GM12878 (cell line): ENCODE data around the gene ASCC3. TPM values are rescaled to one million over a fixed set of nuclear protein-coding genes. Genes with fewer than 3 reads are reported as not detected.

Experiments
- ATAC-seq: fragments of 200-7000 bp; cut with Tn5 transposase; 3 replicates; pipeline ENCODE4 v1.9.1; 2020; ENCODE audit warnings: mild to moderate bottlenecking, moderate library complexity
- BruUV-seq: library from RNA; stranded (reverse); fragments of 400-500 nt; replicated peaks from 2 replicates; lab custom pipeline; 2021; lab: Mats Ljungman, UMichigan
- CTCF ChIA-PET: fragments of 300-600 bp; sonication (Branson Sonifier 250); formaldehyde crosslinking; extraction: SDS; loops from one replicate; lab custom pipeline; 2021; ENCODE audit warnings: inconsistent platforms; lab: Yijun Ruan, JAX
- POLR2A ChIA-PET: fragments of 350-600 bp; formaldehyde crosslinking; extraction: SDS; loops from one replicate; lab custom pipeline; 2021; ENCODE audit warnings: inconsistent platforms; lab: Charles Lee
- RAD21 ChIA-PET: fragments of 300-600 bp; sonication (Branson Sonifier 250); formaldehyde crosslinking; loops from one replicate; lab custom pipeline; 2023; ENCODE audit warnings: antibody characterized with exemption; ENCODE audit not compliant: unreplicated experiment; lab: Charles Lee
- SMC1A ChIA-PET: fragments of 300-600 bp; sonication (Branson Sonifier 250); formaldehyde crosslinking; loops from one replicate; lab custom pipeline; 2023; ENCODE audit not compliant: unreplicated experiment, uncharacterized antibody; lab: Charles Lee
- DNase-seq: peaks from one replicate; pipeline ENCODE4 v3.0.0-alpha.2; 2011; ENCODE audit warnings: low read depth, low spot score
- FAIRE-seq: peaks from 3 replicates; lab custom pipeline; 2011; peaks lifted over from hg19 to GRCh38; lab: Jason Lieb, UNC
- H2AFZ ChIP-seq: 2 replicates; pipeline ENCODE4 v1.6.0; 2011; ENCODE audit warnings: low read depth, low read length, control low read depth; ENCODE audit not compliant: control insufficient read depth
- H3K27ac ChIP-seq: 2 replicates; pipeline ENCODE4 v1.5.1; 2011; ENCODE audit warnings: control low read depth; ENCODE audit not compliant: control insufficient read depth, insufficient read depth
- H3K27me3 ChIP-seq, 2 experiments: replicated peaks in 1 of 2; 2 replicates each; pipeline versions ENCODE4 v1.6.0 to v1.6.1; 2011; ENCODE audit warnings: low read length in 1 of 2; ENCODE audit not compliant: control insufficient read depth in 2 of 2, insufficient read depth in 2 of 2
- H3K36me3 ChIP-seq, 2 experiments: 2 replicates each; pipeline ENCODE4 v1.5.1; 2011; ENCODE audit warnings: low read length in 1 of 2; ENCODE audit not compliant: control insufficient read depth in 2 of 2, insufficient read depth in 2 of 2
- H3K4me1 ChIP-seq: 2 replicates; pipeline ENCODE4 v1.6.1; 2011; ENCODE audit warnings: mild to moderate bottlenecking, low read length, moderate library complexity, mixed read lengths; ENCODE audit not compliant: control insufficient read depth, insufficient read depth
- H3K4me2 ChIP-seq: 2 replicates; pipeline ENCODE4 v1.6.0; 2011; ENCODE audit warnings: control low read depth; ENCODE audit not compliant: control insufficient read depth, insufficient read depth
- H3K4me3 ChIP-seq: fragments of 200-600 bp; sonication (generic); 2 replicates; pipeline ENCODE4 v1.5.1; 2016
- H3K79me2 ChIP-seq: 2 replicates; pipeline ENCODE4 v1.6.0; 2011; ENCODE audit warnings: low read length; ENCODE audit not compliant: control insufficient read depth, insufficient read depth
- H3K9ac ChIP-seq: 2 replicates; pipeline ENCODE4 v1.8.0; 2011; ENCODE audit warnings: low read length, control low read depth, mixed read lengths; ENCODE audit not compliant: control insufficient read depth, insufficient read depth
- H3K9me3 ChIP-seq: replicated peaks from 3 replicates; pipeline ENCODE4 v1.5.1; 2011; ENCODE audit warnings: mild to moderate bottlenecking, low read length; ENCODE audit not compliant: control insufficient read depth, insufficient read depth
- H4K20me1 ChIP-seq: 2 replicates; pipeline ENCODE4 v1.6.0; 2011; ENCODE audit not compliant: control insufficient read depth, insufficient read depth
- BMI1 ChIP-seq: fragments of 450-650 bp; IDR thresholded peaks from 2 replicates; pipeline ENCODE4 v1.6.1; 2016; ENCODE audit warnings: mild to moderate bottlenecking, moderate library complexity, borderline replicate concordance
- CBX5 ChIP-seq: sonication (generic); IDR thresholded peaks from 2 replicates; pipeline ENCODE4 v1.6.1; 2016; ENCODE audit warnings: low read depth, moderate library complexity, mild to moderate bottlenecking, inconsistent platforms
- HCFC1 ChIP-seq: fragments of 150-350 bp; IDR thresholded peaks from 2 replicates; pipeline ENCODE4 v1.6.1; 2014; ENCODE audit warnings: low read length
- MTA3 ChIP-seq: IDR thresholded peaks from 2 replicates; pipeline ENCODE4 v1.6.1; 2012; ENCODE audit warnings: low read length, inconsistent platforms, borderline replicate concordance
- MYB ChIP-seq: fragments of 150-350 bp; IDR thresholded peaks from 2 replicates; pipeline ENCODE4 v1.6.1; 2014; ENCODE audit warnings: mild to moderate bottlenecking, low read depth, low read length, borderline replicate concordance
- MYC ChIP-seq: IDR thresholded peaks from 2 replicates; pipeline ENCODE4 v1.6.1; 2011; ENCODE audit warnings: mild to moderate bottlenecking, low read length, moderate library complexity, inconsistent platforms; ENCODE audit not compliant: insufficient read depth, insufficient replicate concordance, insufficient read length, severe bottlenecking
- SMAD1 ChIP-seq: fragments of 450-650 bp; IDR thresholded peaks from 2 replicates; pipeline ENCODE4 v1.6.1; 2018; ENCODE audit warnings: mild to moderate bottlenecking, low read depth; ENCODE audit not compliant: partially characterized antibody
- SMAD5 ChIP-seq: IDR thresholded peaks from 2 replicates; pipeline ENCODE4 v1.6.1; 2016; ENCODE audit warnings: antibody characterized with exemption, low read depth
- TCF7 ChIP-seq: IDR thresholded peaks from 2 replicates; pipeline ENCODE4 v1.6.1; 2014; ENCODE audit warnings: antibody characterized with exemption, borderline replicate concordance
- ZBED1 ChIP-seq: IDR thresholded peaks from 2 replicates; pipeline ENCODE4 v1.6.1; 2016; ENCODE audit warnings: borderline replicate concordance
- ZNF622 ChIP-seq: fragments of 450-650 bp; IDR thresholded peaks from 2 replicates; pipeline ENCODE4 v1.6.1; 2017; ENCODE audit warnings: mild to moderate bottlenecking, inconsistent platforms
- WGBS: methylation state at CpG from one replicate; pipeline ENCODE4 v1.1.6; 2016; ENCODE audit warnings: low lambda C conversion rate; ENCODE audit not compliant: insufficient replicate concordance, insufficient coverage; ENCODE audit errors: missing lambda C conversion rate; 5-methylcytosine and 5-hydroxymethylcytosine counted together
- in situ Hi-C: fragments of 300-500 bp; cut with MboI; formaldehyde crosslinking; loops from 9 replicates; pipeline ENCODE4 v1.14.3; 2018; ENCODE audit warnings: mixed read lengths
- intact Hi-C: fragments of 100-400 bp; cut with micrococcal nuclease; formaldehyde crosslinking; loops from one replicate; pipeline ENCODE4 v1.14.2; 2022; ENCODE audit not compliant: unreplicated experiment
- polyA plus RNA-seq, 11 experiments: library from polyadenylated mRNA; depleted of rRNA in 4 of 11; unstranded in 6 of 11; stranded (reverse) in 5 of 11; fragments of >200 nt; fragmentation: Nextera tagmentation in 4 of 11; fragmentation: Illumina TruSeq in 1 of 11; extraction: Ambion mirVana in 4 of 11; extraction: Trizol in 1 of 11; gene quantifications; 1 replicate in 1 of 11; 2 replicates in 10 of 11; pipeline versions ENCODE4 v1.2.1 to v1.2.3, GENCODE V29; 2011 to 2016; ENCODE audit warnings: inconsistent platforms in 2 of 11, missing spikeins in 2 of 11, low read depth in 1 of 11
- total RNA-seq, 4 experiments: library from RNA; depleted of rRNA in 3 of 4; stranded (reverse); fragments of >200 nt in 3 of 4; fragmentation: Illumina TruSeq in 1 of 4; extraction: Trizol in 1 of 4; gene quantifications; 2 replicates each; pipeline versions ENCODE4 v1.2.1 to v1.2.3, GENCODE V29; 2013 to 2021
- TF ChIP-seq, protein P1 (sequence below): fragments of 150-350 bp; IDR thresholded peaks from 2 replicates; pipeline ENCODE4 v1.6.1; 2014; ENCODE audit warnings: mild to moderate bottlenecking, low read depth, low read length
- TF ChIP-seq, protein P2 (sequence below): fragments of 450-650 bp; IDR thresholded peaks from 2 replicates; pipeline ENCODE4 v1.6.1; 2017; ENCODE audit warnings: borderline replicate concordance

The ASCC3 gene
- total and polyA plus RNA-seq, 10 of the 15 experiments (the other 5 are each of a cell fraction or from before 2014, with no cell fraction given) = 19.9 to 76.2 (median 55.9) TPM

DNA sequence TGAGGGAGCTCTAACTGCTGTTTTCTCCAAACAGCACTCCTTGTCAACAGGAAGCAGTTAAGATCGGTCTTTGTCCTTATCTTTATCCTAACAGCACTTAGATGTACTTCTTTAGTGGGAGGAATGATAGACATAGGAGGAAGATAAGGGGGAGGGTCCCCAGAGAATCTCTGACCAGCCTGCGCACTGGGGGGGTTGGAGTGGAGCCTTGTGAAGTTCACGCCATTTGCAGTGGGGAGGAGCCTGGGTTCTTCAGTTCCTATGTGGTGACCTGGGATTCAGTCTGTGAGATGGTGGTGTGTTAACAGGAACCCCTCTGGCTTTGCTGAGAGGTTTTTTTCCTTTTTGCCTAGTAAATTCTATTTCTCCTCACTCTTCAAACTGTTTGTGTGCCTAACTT, 18.1 kb upstream of the ASCC3 start:
- no peaks in the 10 kb centered on the region for H3K27me3 ChIP-seq
- SMC1A ChIA-PET = no interaction called here
- RAD21 ChIA-PET = no interaction called here
- no peaks in the 10 kb centered on the region for H3K9me3 ChIP-seq
- CTCF ChIA-PET = no interaction called here
- H3K4me2 ChIP-seq = no peak overlapping the region
- BruUV-seq = no TSS peak
- WGBS = 50% methylated on average over 3 of the region's 3 CpGs
- DNase-seq = no peak
- in situ Hi-C loops = no loop called here
- no peak overlapping the region for H3K4me3 ChIP-seq
- no peak for FAIRE-seq
- TF ChIP-seq, protein P1, sequence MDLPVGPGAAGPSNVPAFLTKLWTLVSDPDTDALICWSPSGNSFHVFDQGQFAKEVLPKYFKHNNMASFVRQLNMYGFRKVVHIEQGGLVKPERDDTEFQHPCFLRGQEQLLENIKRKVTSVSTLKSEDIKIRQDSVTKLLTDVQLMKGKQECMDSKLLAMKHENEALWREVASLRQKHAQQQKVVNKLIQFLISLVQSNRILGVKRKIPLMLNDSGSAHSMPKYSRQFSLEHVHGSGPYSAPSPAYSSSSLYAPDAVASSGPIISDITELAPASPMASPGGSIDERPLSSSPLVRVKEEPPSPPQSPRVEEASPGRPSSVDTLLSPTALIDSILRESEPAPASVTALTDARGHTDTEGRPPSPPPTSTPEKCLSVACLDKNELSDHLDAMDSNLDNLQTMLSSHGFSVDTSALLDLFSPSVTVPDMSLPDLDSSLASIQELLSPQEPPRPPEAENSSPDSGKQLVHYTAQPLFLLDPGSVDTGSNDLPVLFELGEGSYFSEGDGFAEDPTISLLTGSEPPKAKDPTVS = no peak
- H3K36me3 ChIP-seq = no peaks in the 10 kb centered on the region
- no peak overlapping the region for H2AFZ ChIP-seq
- no peak overlapping the region for H3K27ac ChIP-seq
- intact Hi-C loops = no loop called here
- POLR2A ChIA-PET = no interaction called here
- no peaks in the 10 kb centered on the region for H3K79me2 ChIP-seq
- H4K20me1 ChIP-seq = no peaks in the 10 kb centered on the region
- H3K9ac ChIP-seq = no peak overlapping the region
- no peak for ATAC-seq
- no peaks in the 10 kb centered on the region for H3K4me1 ChIP-seq

DNA sequence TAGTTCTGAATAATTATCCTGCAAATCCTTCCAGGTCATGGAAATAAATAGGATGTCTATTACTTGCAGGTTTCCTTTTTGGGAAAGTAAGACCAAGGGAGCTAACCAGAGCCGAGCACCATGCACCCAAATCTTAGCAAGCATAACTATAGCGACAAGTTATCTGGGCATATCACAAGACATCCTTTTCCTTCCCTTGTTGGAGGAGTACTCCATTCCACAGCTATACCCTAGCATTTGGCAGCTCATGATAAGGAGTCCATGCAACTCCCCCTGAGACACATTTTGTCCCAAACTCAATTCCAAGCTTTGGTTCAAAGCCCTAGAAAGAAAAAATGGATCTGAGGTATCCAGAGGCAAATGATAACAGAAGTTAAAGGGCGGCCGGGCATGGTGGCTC, 16.5 kb upstream of the ASCC3 start:
- no peak for ATAC-seq
- Histone ChIP-seq H3K9ac (no peak overlapping the region), H3K27ac (no peak overlapping the region), H4K20me1 (no peaks in the 10 kb centered on the region), H3K4me1 (no peaks in the 10 kb centered on the region), H3K27me3 (no peaks in the 10 kb centered on the region), H3K9me3 (no peaks in the 10 kb centered on the region), H3K4me3 (no peak overlapping the region), H3K79me2 (no peaks in the 10 kb centered on the region), H3K36me3 (no peaks in the 10 kb centered on the region), H2AFZ (no peak overlapping the region), H3K4me2 (no peak overlapping the region)
- no peak for FAIRE-seq
- RAD21 ChIA-PET = no interaction called here
- BruUV-seq = no TSS peak
- POLR2A ChIA-PET = no interaction called here
- no peak for DNase-seq
- CTCF ChIA-PET = no interaction called here
- SMC1A ChIA-PET = no interaction called here
- TF ChIP-seq CBX5 (no peak), SMAD1 (no peak), ZNF622 (no peak), SMAD5 (no peak), MTA3 (no peak), MYB (no peak), ZBED1 (no peak), MYC (no peak), HCFC1 (no peak), TCF7 (no peak), BMI1 (no peak)
- TF ChIP-seq, protein P2, sequence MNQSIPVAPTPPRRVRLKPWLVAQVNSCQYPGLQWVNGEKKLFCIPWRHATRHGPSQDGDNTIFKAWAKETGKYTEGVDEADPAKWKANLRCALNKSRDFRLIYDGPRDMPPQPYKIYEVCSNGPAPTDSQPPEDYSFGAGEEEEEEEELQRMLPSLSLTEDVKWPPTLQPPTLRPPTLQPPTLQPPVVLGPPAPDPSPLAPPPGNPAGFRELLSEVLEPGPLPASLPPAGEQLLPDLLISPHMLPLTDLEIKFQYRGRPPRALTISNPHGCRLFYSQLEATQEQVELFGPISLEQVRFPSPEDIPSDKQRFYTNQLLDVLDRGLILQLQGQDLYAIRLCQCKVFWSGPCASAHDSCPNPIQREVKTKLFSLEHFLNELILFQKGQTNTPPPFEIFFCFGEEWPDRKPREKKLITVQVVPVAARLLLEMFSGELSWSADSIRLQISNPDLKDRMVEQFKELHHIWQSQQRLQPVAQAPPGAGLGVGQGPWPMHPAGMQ = no peak
- WGBS = 86% methylated on average over 4 of the region's 4 CpGs
- intact Hi-C loops (no loop called here), in situ Hi-C loops (no loop called here)
